HG02798 (cell line): ENCODE results near the gene RERGL.
"Not testable (repeated sequence)": the region's sequence is repeated elsewhere in the genome, so short reads cannot be mapped to it uniquely, and the experiment has no call there.

Experiments used
- ATAC-seq: cut with Tn5 transposase; IDR thresholded peaks from one replicate; pipeline ENCODE4 v1.9.1; 2021; ENCODE audit warnings: mild to moderate bottlenecking; ENCODE audit not compliant: unreplicated experiment, poor library complexity

Gene RERGL

GRCh38 chr12:18090093-18090492 is at the start of gene RERGL:
Gene RERGL, minus strand, starts transcription at chr12:18090193. Its CDS starts 53 bp downstream, at chr12:18090140.
- ATAC-seq, result no peak

GRCh38 chr12:18139254-18139653 is 49.3 kb upstream of the RERGL start:
- ATAC-seq, result no peak

GRCh38 chr12:18135509-18135908 is 45.5 kb upstream of the RERGL start:
- ATAC-seq, result no peak

- ATAC-seq, result no peak
Measured at GRCh38 chr12:18135086-18135485, 45.1 kb upstream of the RERGL start.

- no peak for ATAC-seq
Measured at GRCh38 chr12:18130851-18131250, 40.9 kb upstream of the RERGL start.

- no peak for ATAC-seq
Measured at GRCh38 chr12:18123707-18124106, 33.7 kb upstream of the RERGL start.

GRCh38 chr12:18120899-18121298 is 30.9 kb upstream of the RERGL start:
- no peak for ATAC-seq

- no peak for ATAC-seq
Measured at GRCh38 chr12:18108611-18109010, 18.6 kb upstream of the RERGL start.

GRCh38 chr12:18103624-18104023 is 13.6 kb upstream of the RERGL start:
- ATAC-seq, result no peak

GRCh38 chr12:18101043-18101442 is 11.1 kb upstream of the RERGL start:
- no peak for ATAC-seq

- no peak for ATAC-seq
Measured at GRCh38 chr12:18084080-18084479, 5.9 kb downstream of the RERGL start.

GRCh38 chr12:18079541-18080246 is 10.3 kb downstream of the RERGL start:
- no peak for ATAC-seq

- no peak for ATAC-seq
Measured at GRCh38 chr12:18074001-18074400, 16.0 kb downstream of the RERGL start.

GRCh38 chr12:18072723-18073122 is 17.3 kb downstream of the RERGL start:
- no peak for ATAC-seq

GRCh38 chr12:18071336-18071735 is 18.7 kb downstream of the RERGL start:
- no peak for ATAC-seq

- no peak for ATAC-seq
Measured at GRCh38 chr12:18068355-18068754, 21.6 kb downstream of the RERGL start.

- ATAC-seq, result no peak
Measured at GRCh38 chr12:18066666-18067065, 23.3 kb downstream of the RERGL start.

GRCh38 chr12:18062867-18063266 is 27.1 kb downstream of the RERGL start:
- ATAC-seq, result not testable (repeated sequence)

- ATAC-seq, result no peak
Measured at GRCh38 chr12:18057051-18057450, 32.9 kb downstream of the RERGL start.

GRCh38 chr12:18054925-18055619 is 34.9 kb downstream of the RERGL start:
- ATAC-seq, result no peak

GRCh38 chr12:18045446-18045992 is 44.5 kb downstream of the RERGL start:
- ATAC-seq, result no peak
